Prostate gland (tissue), 2 donors: Measurements from ENCODE around the gene KRT86. TPM values are rescaled to one million over a fixed set of nuclear protein-coding genes. Genes with fewer than 3 reads are reported as not detected.

Experiments used
- DNase-seq: peaks from one replicate; pipeline ENCODE4 v3.0.0-alpha.2; 2019; ENCODE audit warnings: low spot score
- H3K27ac ChIP-seq, 2 donors: fragments of 200-600 bp; sonication (generic); 2 replicates each; pipeline ENCODE4 v1.5.1; 2017 to 2019
- H3K27me3 ChIP-seq: fragments of 200-600 bp; sonication (generic); replicated peaks from 2 replicates; pipeline ENCODE4 v1.5.1; 2019; ENCODE audit not compliant: insufficient read depth
- H3K36me3 ChIP-seq, 2 donors: fragments of 200-600 bp; sonication (generic); 1 replicate in 1 of 2; 2 replicates in 1 of 2; pipeline versions ENCODE4 v1.5.1 to v1.8.1; 2017 to 2019
- H3K4me1 ChIP-seq: fragments of 200-600 bp; sonication (generic); replicated peaks from 2 replicates; pipeline ENCODE4 v1.5.1; 2019
- H3K4me3 ChIP-seq, 2 donors: fragments of 200-600 bp; sonication (generic); 2 replicates each; pipeline ENCODE4 v1.5.1; 2017 to 2019
- H3K9me3 ChIP-seq: fragments of 200-600 bp; sonication (generic); 2 replicates; pipeline ENCODE4 v1.5.1; 2017
- CTCF ChIP-seq, 4 experiments: fragments of 200-600 bp in 2 of 4; fragments of 450-650 bp in 2 of 4; sonication (generic) in 2 of 4; IDR thresholded peaks; 1 replicate in 3 of 4; 2 replicates in 1 of 4; pipeline ENCODE4 v1.5.1; 2016 to 2019; ENCODE audit warnings: antibody characterized with exemption in 4 of 4, mild to moderate bottlenecking in 2 of 4, moderate library complexity in 2 of 4
- POLR2A ChIP-seq: fragments of 450-650 bp; IDR thresholded peaks from one replicate; pipeline ENCODE4 v1.6.1; 2016; ENCODE audit warnings: antibody characterized with exemption, mild to moderate bottlenecking
- POLR2AphosphoS5 ChIP-seq: sonication (generic); formaldehyde crosslinking; IDR thresholded peaks from one replicate; pipeline ENCODE4 v1.6.1; 2017; ENCODE audit warnings: antibody characterized with exemption
- WGBS: methylation state at CpG from one replicate; pipeline ENCODE4 v1.1.5; 2018; 5-methylcytosine and 5-hydroxymethylcytosine counted together
- intact Hi-C: fragments of 100-400 bp; cut with DNase I; formaldehyde crosslinking; loops from one replicate; pipeline ENCODE4 v1.14.2; 2022
- total RNA-seq, 2 donors: library from RNA; depleted of rRNA; stranded (reverse); fragments of >200 nt; gene quantifications; one replicate each; pipeline ENCODE4 v1.1.0, GENCODE V29; 2016

The KRT86 gene
- total RNA-seq, 2 donors from 2014 or later, result 0.27 to 0.85 TPM

GRCh38 chr12:52232674-52233461, 41.6 kb upstream of the KRT86 start, which contains the start of gene KRT7:
KRT7 (plus strand) TSS chr12:52233243; CDS start chr12:52233297, 54 bp downstream.
- DNase-seq, result no peak
- Histone ChIP-seq H3K9me3 (no peaks in the 10 kb centered on the region), H3K4me3 (peak within 1 kb of the TSS; percentile 6 to 19), H3K4me1 (peaks cover 10% of the 10 kb centered on the region), H3K27me3 (no peaks in the 10 kb centered on the region), H3K36me3 (no peaks in the 10 kb centered on the region), H3K27ac (peak within 1 kb of the TSS; percentile 65 to 69)
- 14% methylated on average over 43 of the region's 58 CpGs for WGBS
- intact Hi-C loops, result no loop called here
- no peak for TF ChIP-seq POLR2AphosphoS5
- peak; percentile 77 for TF ChIP-seq POLR2A
- TF ChIP-seq CTCF (IDR thresholded peaks at IDR 0.05), result peak in 2 of 4 experiments; percentile 10 to 18

GRCh38 chr12:52233462-52234207, 40.8 kb upstream of the KRT86 start:
- H3K9me3 ChIP-seq, result no peaks in the 10 kb centered on the region
- H3K27me3 ChIP-seq, result no peaks in the 10 kb centered on the region
- TF ChIP-seq POLR2A (no peak), POLR2AphosphoS5 (no peak)
- H3K36me3 ChIP-seq, result no peaks in the 10 kb centered on the region
- peak overlapping the region; percentile 49 to 69 for H3K27ac ChIP-seq
- intact Hi-C loops, result no loop called here
- H3K4me3 ChIP-seq, result peak overlapping the region; percentile 6 to 19
- 46% methylated on average over 34 of the region's 40 CpGs for WGBS
- peaks cover 10% of the 10 kb centered on the region for H3K4me1 ChIP-seq
- DNase-seq, result no peak

GRCh38 chr12:52234223-52234810, 40.1 kb upstream of the KRT86 start:
- 88% methylated on average over 10 of the region's 10 CpGs for WGBS
- no peak for DNase-seq
- H3K4me1 ChIP-seq, result peaks cover 10% of the 10 kb centered on the region
- no peaks in the 10 kb centered on the region for H3K36me3 ChIP-seq
- H3K4me3 ChIP-seq, result no peak overlapping the region
- intact Hi-C loops, result no loop called here
- peak overlapping the region; percentile 49 to 69 for H3K27ac ChIP-seq
- H3K9me3 ChIP-seq, result no peaks in the 10 kb centered on the region
- no peak for TF ChIP-seq POLR2A
- TF ChIP-seq CTCF (IDR thresholded peaks at IDR 0.05), result no peak
- no peak for TF ChIP-seq POLR2AphosphoS5
- H3K27me3 ChIP-seq, result no peaks in the 10 kb centered on the region

GRCh38 chr12:52235001-52235764, 39.3 kb upstream of the KRT86 start:
- Histone ChIP-seq H3K4me1 (peaks cover 10% of the 10 kb centered on the region), H3K9me3 (no peaks in the 10 kb centered on the region), H3K36me3 (no peaks in the 10 kb centered on the region), H3K4me3 (no peak overlapping the region), H3K27me3 (no peaks in the 10 kb centered on the region), H3K27ac (no peak overlapping the region)
- intact Hi-C loops, result no loop called here
- 93% methylated on average over 15 of the region's 15 CpGs for WGBS
- TF ChIP-seq CTCF (IDR thresholded peaks at IDR 0.05) (no peak), POLR2A (no peak), POLR2AphosphoS5 (no peak)
- no peak for DNase-seq
